OCI-LY7 (cell line): ENCODE data around the gene MAVS.

Source experiments
- CTCF ChIP-seq: fragments of 200-600 bp; sonication (generic); conservative IDR thresholded peaks from 2 replicates; pipeline ENCODE4 v1.5.1; 2014; ENCODE audit warnings: mild to moderate bottlenecking, antibody characterized with exemption, low read length, moderate library complexity, mixed read lengths
- EZH2phosphoT487 ChIP-seq: fragments of 200-600 bp; sonication (generic); IDR thresholded peaks from 2 replicates; pipeline ENCODE4 v1.6.1; 2018; ENCODE audit warnings: low read depth, borderline replicate concordance, mild to moderate bottlenecking, mixed run types, antibody characterized with exemption, low read length, moderate library complexity, mixed read lengths

- TF ChIP-seq CTCF (no peak), EZH2phosphoT487 (no peak)
Observed at GRCh38 chr20:3922223-3922982, 75.8 kb downstream of the MAVS start.
